ENCODE results near the gene GYPA.
"Not testable (repeated sequence)": the region's sequence is repeated elsewhere in the genome, so short reads cannot be mapped to it uniquely, and the experiment has no call there.

GYPA gene

DNA sequence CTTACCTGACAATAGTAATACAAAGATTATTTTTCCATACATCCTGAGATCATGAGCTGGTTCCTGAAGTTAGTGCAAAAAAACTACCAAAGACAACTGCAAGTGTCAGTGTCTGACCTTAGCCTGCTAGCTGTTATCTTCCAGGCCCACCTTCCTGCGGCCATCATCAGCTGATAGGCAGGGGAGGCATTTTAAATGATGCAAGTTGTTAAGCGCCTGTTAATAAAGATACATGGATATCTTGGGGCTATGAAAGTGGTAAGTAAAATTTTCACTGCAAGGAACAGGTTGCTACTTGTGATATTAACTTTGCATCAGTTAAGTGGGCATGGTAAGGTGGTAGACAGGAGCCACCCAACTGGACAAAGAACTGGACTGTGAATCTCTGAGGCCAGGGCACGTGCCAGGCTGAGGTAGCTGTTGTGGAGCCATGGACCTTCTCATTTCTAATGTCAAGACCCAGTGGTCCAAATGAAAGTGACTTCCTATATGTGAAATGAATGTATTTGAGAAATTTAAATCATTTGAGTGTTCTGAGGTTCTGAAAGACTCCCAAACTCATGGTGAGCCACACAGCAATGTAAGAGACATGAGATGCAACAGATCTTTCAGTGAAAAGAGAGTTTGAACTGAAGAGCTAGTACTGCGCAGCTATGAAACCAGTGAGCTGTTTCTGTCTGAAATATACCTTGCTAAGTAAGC lies at the start of gene GYPA:
GYPA (minus strand) TSS at position 125 of the 702 bp plus-strand sequence; CDS start at position 42, 83 bp downstream.
- not testable (repeated sequence) for DNase-seq (ENCODE audit: low read depth)

DNA sequence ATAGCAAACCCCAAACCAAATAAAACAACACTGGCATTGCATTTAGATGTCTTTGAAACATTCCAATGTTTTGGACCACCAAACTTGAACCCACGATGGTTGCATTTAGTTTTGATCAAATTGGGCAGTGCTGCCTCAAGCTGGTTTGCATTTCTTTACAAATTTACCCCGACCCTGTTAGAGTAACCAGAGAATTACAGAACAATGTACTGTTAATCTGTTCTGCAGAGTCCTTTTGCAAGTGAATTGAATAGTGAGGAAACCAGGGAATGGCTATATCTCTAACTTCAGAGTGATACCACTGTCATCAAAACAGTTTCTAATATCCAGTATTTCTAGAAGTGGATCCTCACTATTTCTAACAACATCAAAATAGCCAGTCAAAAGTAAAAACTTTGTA lies 49.5 kb upstream of the GYPA start:
- DNase-seq (ENCODE audit: low read depth) = no peak

DNA sequence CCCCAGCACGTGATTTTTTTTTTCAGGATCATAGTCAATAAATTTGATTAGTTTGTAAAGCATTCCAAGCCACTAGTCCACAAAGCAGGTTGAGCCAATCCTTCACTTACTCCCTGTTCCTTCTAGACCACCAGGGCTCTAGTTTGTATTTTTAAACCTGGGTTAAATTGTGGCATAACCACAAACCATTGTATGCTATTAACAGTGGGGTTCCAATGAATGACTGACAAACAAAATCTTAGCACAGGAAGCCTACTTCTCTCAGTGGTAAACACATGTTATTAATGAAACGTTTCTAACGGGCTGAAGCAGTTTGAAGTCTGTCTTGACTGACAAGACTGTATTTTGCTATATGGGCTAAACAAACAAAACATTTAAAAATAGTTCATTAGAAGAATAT lies 48.6 kb upstream of the GYPA start:
- no peak for DNase-seq (ENCODE audit: low read depth)

DNA sequence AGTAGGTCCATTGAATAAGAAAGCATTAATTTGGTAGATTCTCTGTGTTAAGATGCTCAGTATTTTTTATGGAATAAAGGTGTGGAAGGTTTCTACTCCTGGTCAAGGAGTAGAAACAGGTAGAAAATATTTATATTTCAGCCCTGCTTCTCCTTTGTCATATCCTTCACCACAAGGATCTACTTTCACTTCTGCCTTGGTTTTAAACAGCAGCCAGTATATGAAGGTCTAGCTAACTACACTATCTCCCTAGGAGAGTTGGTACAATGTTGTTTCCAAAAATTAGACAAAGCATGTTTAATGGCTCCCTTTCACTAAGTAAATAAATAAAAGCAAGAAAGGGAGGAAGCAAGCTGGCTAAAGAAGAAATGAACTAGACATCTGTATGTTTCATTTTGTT lies 44.6 kb upstream of the GYPA start:
- no peak for DNase-seq (ENCODE audit: low read depth)

DNA sequence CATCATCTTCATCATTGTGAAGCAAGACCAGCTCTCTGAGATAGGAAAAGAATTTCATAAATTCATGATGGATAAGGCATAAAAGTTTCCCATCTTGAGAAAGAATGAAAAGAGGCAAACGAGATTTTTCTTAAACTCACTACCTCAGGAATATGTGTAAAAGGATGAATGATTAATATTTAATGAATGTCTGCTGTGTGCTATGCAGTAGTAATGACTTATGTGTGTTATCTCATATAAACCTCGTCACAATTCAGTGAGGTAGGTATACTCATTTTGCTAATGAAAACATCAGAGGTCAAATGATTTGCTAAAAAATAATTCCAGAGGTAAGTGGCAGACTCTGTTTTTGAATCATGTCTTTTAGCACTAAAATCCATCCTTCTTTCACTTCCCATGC lies 42.6 kb upstream of the GYPA start:
- no peak for DNase-seq (ENCODE audit: low read depth)

DNA sequence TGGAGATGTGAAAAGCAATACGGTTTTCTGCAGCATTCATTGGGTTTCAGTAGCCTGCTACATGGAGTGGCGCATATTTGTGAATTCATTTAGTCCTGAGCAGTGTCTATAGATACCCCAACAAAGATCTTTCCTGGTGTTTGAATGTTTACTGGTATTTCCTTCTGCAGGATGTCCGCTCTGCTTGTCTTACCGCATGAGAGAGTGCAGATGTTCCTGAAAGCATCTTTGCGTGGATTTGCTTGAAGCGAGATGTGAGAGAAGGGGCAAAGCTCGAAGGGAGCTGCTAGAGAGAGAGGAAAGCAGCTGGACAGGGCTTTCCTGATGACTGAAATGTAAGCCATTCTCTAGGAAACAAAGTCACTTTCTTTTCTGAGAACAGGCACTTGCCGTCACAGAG lies 40.9 kb upstream of the GYPA start:
- no peak for DNase-seq (ENCODE audit: low read depth)

DNA sequence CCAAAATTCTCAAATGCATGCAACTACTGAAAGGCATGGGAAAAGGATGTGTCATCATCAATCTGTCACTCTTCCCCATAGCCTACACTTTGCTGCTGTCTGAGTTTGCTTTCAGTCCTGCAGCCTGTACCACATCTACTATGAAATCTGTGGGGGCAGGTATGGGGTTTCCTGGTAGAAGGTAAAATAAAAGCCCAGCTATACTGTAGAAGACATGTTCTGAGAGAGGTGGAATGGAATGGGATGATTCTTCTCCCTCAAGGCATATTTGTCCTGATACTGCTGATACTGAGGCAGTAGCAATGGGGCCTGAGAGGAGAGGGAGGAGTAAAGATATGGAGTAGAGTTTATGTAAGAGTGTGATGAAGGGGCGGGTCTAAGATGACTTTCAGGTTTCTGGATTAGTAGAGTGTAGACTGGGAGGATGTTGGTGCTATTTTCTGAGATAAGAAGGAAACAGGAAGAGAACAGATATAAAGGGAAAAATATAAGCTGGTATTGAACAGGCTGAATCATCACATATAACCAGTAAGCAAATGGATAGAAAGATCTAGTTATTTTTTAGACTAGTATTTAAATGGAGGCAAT lies 38.7 kb upstream of the GYPA start:
- DNase-seq (ENCODE audit: low read depth) = no peak

DNA sequence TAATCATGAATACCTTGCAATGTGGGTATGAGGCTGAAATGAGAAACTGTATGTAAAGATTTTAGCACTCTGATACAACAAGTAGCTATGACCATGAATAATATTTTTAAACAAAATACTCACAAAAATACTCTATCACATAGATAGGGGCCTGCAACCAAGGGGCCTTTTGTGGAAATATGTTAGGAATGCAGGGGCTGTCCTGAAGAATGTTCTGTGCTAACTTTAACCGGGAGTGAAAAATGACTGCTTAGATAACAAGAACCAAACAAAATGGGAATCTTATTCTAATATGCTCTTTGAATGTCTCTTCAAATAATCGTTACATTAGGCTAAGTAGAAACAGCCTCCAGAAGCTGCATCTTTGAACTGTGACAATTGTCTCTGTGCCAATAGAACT lies 37.9 kb upstream of the GYPA start:
- no peak for DNase-seq (ENCODE audit: low read depth)

DNA sequence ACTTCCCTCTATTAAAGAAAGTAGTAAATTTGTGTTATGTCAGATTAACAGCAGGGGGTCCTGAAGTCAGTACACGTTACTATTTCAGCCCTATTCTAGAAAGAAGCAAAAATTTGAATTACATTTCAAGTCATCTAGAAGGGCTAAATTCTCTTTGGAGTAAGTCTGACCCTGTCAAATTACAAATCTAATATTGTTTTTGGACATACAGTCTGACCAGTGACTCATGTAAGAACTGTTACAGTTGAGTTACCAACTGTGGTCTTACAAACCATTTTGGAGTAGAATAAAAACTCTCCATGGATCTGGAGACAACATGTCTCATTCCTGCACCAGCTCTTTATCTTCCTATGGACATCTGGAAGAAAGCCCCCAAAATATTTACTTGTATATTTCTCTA lies 36.0 kb upstream of the GYPA start:
- no peak for DNase-seq (ENCODE audit: low read depth)

DNA sequence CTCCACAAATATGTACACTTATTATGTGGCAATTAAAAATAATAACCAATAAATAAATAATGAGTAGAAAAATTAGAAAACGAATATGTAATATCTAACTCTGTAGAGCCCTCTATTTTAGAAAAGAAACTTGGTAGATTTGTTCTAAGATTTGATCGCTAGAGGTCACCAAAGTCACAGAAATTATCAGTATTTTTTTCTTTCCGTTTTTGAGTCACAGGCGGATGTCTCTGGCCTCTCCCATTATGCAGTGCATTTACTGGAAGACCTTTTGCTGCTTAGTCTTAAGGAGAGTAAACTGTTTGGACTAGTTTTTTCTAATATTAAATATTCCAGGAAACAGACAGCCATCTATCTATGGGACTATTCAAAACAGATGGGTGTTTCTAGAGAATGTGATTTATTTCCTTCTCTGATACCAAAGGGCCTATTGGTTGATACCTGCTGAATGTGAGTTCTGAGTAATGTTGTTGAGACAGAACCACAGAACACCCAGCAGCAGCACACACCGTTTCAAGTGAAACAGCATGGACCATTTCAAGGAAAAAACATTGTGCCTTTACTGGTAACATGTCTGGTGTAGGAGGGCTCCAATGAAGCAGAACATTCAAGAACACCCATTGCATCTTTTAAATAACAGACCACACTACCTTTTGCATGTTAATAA lies 34.0 kb upstream of the GYPA start:
- no peak for DNase-seq (ENCODE audit: low read depth)

DNA sequence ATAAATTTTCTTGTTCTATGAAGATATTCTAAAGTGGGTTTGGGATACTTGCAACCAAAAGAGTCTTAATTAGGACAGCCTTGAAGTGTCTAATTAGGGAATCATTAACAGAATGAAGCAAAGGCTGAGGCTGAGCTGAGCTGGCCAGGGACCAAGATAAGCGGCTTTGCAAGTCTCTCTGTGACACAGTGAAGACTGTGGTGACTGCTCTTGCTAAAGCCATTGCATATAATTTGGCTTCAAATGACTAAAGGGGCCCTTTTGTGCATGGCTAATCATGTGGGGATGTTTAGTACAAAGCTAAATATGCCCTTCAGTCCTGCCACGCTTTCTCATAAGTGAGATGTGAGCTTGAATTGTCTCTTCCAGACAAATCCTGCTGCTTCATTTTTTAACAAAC lies 31.2 kb upstream of the GYPA start:
- no peak for DNase-seq (ENCODE audit: low read depth)

DNA sequence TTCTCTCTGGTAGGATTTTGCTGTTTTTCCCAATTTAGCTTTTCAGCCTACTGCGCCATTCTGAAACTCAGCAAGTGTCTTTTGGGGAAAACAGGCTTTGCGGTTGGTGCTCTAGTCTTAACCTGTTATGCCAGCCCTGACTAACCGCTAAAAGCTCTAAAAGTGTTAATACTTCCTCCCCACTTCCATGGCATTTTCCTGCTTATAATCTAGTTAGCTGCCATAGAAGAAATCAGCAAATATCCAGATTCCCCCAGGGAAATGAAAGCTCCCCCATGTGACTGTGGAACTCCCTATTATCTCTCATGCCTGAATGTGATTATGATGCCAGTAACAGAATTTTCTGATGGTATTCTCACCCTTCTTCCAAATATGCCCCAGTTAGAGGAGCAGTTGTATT lies 28.7 kb upstream of the GYPA start:
- no peak for DNase-seq (ENCODE audit: low read depth)

DNA sequence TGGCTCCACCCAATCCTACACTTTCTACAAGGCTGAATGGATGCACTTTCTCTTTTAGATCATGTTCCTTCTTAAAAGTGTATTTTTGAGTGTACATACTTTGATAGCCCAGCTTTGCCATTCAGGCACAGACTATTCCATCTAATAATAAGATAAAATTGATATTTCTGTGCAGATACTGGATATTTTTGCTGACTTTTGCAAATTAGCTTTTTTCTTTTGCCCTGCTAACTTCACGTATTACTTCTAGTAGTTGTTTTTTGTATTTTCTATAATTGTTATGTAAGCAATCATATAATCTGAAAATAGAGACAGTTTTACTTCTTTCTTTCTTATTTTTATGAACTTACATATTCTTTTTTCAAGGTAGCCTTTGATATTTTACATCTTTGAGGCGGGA lies 13.5 kb upstream of the GYPA start:
- DNase-seq (ENCODE audit: low read depth) = no peak

DNA sequence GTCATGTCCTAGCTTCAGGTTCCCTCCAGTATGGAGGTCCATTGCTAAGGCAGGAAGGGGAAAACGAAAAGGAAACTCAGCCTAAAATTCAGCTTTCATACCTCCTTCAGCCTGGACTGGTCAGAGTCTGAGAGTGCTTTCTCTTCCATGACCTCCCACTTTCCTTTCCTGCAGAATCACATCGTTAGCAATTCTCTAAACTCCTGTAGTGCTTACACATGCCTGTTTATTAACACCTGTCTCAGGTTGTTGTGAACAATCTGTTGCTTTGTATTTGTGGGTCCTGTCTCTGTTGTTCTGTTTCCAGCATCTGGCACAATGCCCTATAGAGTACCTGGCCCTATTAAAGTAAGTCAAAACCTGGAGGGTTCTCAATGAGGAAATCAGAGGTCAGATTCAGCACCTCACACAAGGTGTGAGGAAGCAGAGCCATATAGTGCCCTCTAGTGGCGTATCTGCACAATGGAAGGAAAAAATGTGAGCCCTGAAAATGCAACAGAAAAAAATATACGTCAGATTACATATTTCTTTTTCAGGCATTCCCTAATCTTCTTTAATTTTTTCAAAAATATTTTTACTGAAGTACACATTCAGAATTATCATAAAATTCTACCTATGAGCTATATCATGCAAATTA lies 2.3 kb upstream of the GYPA start:
- not testable (repeated sequence) for DNase-seq (ENCODE audit: low read depth)

DNA sequence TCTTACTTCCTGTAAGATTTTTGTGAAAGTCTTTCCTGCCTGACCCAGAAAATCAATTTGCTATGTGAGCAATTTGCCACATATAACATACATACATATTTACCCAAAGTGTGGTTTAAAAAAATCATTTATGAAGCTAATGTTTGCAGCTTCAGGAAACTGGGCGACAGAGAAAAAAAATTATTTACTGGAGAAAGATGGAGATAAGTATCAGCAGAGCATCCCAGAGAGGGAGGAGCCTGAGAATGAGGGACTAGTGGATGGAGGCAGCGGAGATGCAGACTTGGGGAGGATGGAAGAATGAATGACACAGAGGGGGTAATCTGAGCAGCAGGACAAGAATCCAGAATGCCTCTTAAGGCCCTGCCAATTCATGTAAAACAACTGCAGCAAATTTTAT lies 975 bp upstream of the GYPA start:
- no peak for DNase-seq (ENCODE audit: low read depth)

DNA sequence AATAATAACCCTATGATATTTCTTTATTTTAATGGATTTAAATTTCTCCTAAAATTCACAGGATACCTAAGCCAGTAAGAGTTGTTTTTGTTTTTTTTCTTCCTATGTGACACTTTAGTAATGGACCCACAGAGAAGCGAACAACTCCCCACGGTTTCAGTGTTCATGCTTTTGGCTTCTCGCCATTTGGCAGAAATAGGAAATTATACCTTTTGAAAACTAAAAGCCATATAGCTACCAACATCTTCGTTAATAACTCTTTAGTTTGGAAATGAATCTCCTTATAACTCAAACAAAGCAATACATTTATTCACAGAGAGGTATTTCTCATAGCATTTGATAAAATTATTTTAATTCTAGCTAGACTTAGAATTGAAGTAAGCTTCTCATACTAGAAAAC lies 527 bp downstream of the GYPA start:
- not testable (repeated sequence) for DNase-seq (ENCODE audit: low read depth)

DNA sequence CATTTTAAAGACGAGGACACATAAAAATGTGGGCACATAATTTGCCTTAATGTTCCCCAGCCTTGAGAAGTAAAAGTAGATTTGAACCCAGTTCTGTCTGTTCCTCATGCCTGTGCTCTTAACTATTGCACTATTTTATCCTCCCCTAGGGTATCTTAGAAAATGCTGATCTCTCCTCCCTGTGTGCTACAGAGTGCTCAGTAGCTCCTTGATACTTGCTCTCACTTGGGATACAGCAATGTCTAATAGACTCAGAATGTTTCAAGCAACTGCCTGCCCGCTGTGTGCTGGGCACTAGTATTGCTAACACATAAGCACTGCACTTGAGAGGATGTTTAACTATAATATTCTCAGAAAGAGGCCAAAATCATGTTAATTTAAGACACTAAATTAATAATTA lies 971 bp downstream of the GYPA start:
- DNase-seq (ENCODE audit: low read depth) = not testable (repeated sequence)

DNA sequence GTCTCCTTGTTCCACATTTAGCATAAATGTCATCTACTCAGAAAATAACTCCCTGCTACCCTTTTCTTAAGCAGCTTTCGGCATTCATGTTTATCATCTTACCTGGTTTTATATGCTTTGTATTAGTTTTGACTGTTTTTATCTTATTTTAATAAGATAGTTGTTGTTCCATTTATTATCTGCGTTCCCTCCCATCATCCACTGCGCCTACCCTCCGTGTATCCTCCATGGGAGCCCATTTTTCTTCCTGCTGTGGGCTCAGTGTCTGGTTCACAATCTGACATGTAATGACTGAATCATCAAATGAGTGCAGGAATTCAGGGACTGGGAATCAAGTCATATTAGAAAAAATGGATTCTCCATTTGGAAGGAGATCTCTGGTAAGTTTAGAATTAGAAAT lies 2.3 kb downstream of the GYPA start:
- DNase-seq (ENCODE audit: low read depth) = not testable (repeated sequence)

DNA sequence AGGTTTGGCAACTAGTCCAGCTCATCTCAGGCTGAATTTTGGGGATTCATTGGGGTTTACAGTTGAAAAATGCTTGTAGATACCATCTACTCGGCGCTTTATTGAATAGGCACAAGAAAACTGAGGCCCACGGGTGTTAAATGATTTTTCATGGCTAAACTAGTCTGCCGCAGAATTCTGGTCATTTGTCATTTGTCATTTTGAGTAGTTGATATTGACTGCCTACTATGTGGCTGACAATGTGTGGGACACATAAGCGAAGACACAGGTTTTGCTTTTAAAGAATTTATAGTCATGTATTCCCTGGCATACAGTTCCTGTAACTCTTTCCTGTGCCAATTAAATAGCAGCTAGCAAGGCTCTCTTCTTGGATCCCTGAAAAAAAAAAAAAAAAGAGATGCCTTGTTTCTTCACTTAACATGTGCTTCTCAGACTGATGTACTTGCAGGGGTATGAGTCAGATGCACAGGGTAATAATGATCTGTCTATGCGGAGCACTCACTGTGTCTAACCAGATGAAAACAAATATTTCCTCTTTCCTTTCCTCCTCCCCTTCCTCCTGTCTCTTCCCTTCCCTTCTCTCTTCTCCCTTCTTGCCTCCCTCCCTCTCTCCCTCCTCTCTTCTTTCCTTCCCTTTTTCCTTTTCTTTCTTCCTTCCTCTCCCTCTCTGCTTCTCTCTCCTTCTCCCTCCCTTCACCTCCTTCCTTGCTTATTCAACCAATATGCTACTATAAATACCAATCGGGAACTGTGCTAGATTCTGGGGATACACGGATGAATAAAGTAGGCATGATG lies 3.2 kb downstream of the GYPA start:
- DNase-seq (ENCODE audit: low read depth) = not testable (repeated sequence)

DNA sequence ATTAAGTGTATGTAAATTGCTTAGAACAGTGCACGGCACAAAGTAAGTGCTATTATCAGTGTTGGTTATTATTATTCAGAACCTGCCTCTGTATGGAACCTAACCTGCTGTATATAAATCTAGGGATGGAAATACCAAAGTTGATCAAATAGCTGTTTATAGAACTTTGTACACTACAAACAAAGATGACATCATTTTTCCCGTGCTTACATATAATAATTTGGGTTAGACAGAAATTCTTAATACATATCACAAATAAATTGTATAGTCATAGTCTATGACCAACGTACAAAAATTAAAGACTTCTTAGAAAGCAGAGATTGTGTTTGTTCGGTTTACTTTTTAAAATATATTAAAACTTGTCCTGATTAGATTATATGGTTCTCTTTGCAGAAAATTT lies 4.3 kb downstream of the GYPA start:
- DNase-seq (ENCODE audit: low read depth) = not testable (repeated sequence)

DNA sequence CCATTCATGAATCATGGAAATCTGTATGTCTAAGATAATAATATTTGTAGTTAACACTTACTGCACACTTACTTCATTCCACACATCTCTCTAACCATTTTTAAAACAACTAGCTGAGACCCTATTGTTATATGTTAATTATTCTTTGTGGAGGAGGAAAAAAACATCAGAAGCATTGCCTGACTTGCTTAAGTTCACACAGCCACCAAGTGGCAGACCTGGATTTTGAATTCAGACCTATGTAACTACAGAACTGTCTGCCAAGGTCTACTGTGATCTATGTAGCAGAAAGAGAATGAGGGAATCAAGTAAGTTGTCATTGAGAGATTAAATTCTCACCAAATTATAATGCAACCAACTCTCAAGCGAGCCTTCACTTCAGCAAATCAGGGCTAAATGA lies 10.4 kb downstream of the GYPA start:
- DNase-seq (ENCODE audit: low read depth) = not testable (repeated sequence)

DNA sequence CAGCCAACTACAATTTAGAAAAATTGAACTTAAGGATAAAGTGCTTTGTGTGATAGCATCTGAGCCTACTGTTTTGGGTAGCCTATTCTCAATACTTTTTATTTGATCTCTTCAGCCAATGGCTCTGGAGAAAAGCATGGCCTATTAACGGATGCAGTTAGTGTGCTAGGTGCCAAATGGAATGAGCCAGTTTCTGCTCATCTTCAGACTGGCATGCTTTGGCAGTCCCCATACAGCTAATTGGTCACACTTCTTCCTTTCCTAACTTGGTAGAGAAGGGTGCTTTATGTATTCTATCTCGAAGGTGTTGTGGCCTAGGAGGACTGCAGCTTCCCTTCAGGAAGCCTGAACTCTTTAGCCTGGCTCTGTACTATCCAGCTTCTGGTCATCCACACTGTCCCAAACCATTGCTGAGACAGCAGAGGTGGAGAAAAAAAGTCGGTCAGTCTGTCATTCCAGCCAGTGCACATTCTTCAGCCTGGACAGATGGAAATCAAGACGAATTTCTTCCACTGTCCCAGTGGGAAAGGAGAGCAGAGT lies 11.1 kb downstream of the GYPA start:
- DNase-seq (ENCODE audit: low read depth) = not testable (repeated sequence)
